AG04450 (cell line): ENCODE data around the gene PRKCZ. TPM values are rescaled to one million over a fixed set of nuclear protein-coding genes. Genes with fewer than 3 reads are reported as not detected.

Experiments used
- CTCF ChIA-PET: fragments of 300-600, 350-600 bp; formaldehyde crosslinking; extraction: SDS; loops from one replicate; lab custom pipeline; 2022; ENCODE audit warnings: antibody characterized with exemption, inconsistent platforms; lab: Charles Lee
- POLR2A ChIA-PET: fragments of 350-600 bp; formaldehyde crosslinking; extraction: SDS; loops from one replicate; lab custom pipeline; 2021; ENCODE audit warnings: antibody characterized with exemption, inconsistent platforms; lab: Yijun Ruan, JAX
- DNase-seq: peaks from one replicate; pipeline ENCODE4 v3.0.0-alpha.2; 2011; ENCODE audit warnings: low read depth, low spot score
- H3K27ac ChIP-seq: one replicate; pipeline ENCODE4 v1.5.1; 2012; ENCODE audit warnings: low read depth, low read length, control low read depth
- H3K27me3 ChIP-seq: one replicate; pipeline ENCODE4 v1.6.0; 2012; ENCODE audit warnings: low read length; ENCODE audit not compliant: control insufficient read depth, insufficient read depth
- H3K4me3 ChIP-seq: 2 replicates; pipeline ENCODE4 v1.5.1; 2011; ENCODE audit warnings: mild to moderate bottlenecking, low read depth, low read length, control low read depth
- H3K9me3 ChIP-seq: 2 replicates; pipeline ENCODE4 v1.5.1; 2012; ENCODE audit warnings: low read length; ENCODE audit not compliant: control insufficient read depth, insufficient read depth
- CTCF ChIP-seq: IDR thresholded peaks from 2 replicates; pipeline ENCODE4 v1.5.1; 2011; ENCODE audit warnings: low read depth, low read length, control low read depth, inconsistent platforms
- polyA plus RNA-seq: library from polyadenylated mRNA; depleted of rRNA; stranded (reverse); fragments of >200 nt; gene quantifications from 2 replicates; pipeline ENCODE4 v1.2.3, GENCODE V29; 2011

Gene PRKCZ
- polyA plus RNA-seq, 1 experiment: 3.0 TPM

- no peak for DNase-seq
- CTCF ChIA-PET: no interaction called here
- Histone ChIP-seq H3K27ac (no peak overlapping the region), H3K9me3 (peaks cover 5% of the 10 kb centered on the region), H3K27me3 (peaks cover 15% of the 10 kb centered on the region), H3K4me3 (no peak overlapping the region)
- no peak for TF ChIP-seq CTCF
- POLR2A ChIA-PET: no interaction called here
These were observed 18.7 kb downstream of the PRKCZ start for GRCh38 chr1:2068951-2069350.

GRCh38 chr1:2070016-2070415, 19.8 kb downstream of the PRKCZ start:
- POLR2A ChIA-PET: no interaction called here
- no peak overlapping the region for H3K4me3 ChIP-seq
- no peak for TF ChIP-seq CTCF
- no peak overlapping the region for H3K27ac ChIP-seq
- peaks cover 5% of the 10 kb centered on the region for H3K9me3 ChIP-seq
- CTCF ChIA-PET: no interaction called here
- DNase-seq: no peak
- H3K27me3 ChIP-seq: peaks cover 19% of the 10 kb centered on the region

- Histone ChIP-seq H3K27me3 (peaks cover 22% of the 10 kb centered on the region), H3K9me3 (peaks cover 4% of the 10 kb centered on the region), H3K27ac (no peak overlapping the region), H3K4me3 (no peak overlapping the region)
- DNase-seq: no peak
- TF ChIP-seq CTCF: no peak
- POLR2A ChIA-PET: no interaction called here
- CTCF ChIA-PET: interaction anchor here (1.0 to 1.3 kb wide), 2 partner anchors 27 to 103 kb away, joined by 3 to 5 read pairs; no protein-coding TSS in a partner anchor
These were observed 20.8 kb downstream of the PRKCZ start for GRCh38 chr1:2070800-2071530.

GRCh38 chr1:2072109-2072806, 22.0 kb downstream of the PRKCZ start:
- Histone ChIP-seq H3K27me3 (peaks cover 21% of the 10 kb centered on the region), H3K9me3 (peaks cover 13% of the 10 kb centered on the region), H3K27ac (no peak overlapping the region), H3K4me3 (no peak overlapping the region)
- TF ChIP-seq CTCF: no peak
- no peak for DNase-seq
- ChIA-PET CTCF (interaction anchor here (1.0 kb wide), 1 partner anchor 102 kb away, joined by 5 read pairs; no protein-coding TSS in a partner anchor), POLR2A (no interaction called here)

GRCh38 chr1:2072891-2073290, 22.7 kb downstream of the PRKCZ start:
- DNase-seq: no peak
- H3K4me3 ChIP-seq: no peak overlapping the region
- H3K9me3 ChIP-seq: peaks cover 16% of the 10 kb centered on the region
- POLR2A ChIA-PET: interaction anchor here (0.6 to 1.1 kb wide), 2 partner anchors 102 to 164 kb away, joined by 3 to 5 read pairs; no protein-coding TSS in a partner anchor
- CTCF ChIA-PET: interaction anchor here (1.0 kb wide), 1 partner anchor 28 kb away, joined by 3 read pairs; no protein-coding TSS in a partner anchor
- no peak overlapping the region for H3K27ac ChIP-seq
- no peak for TF ChIP-seq CTCF
- peaks cover 18% of the 10 kb centered on the region for H3K27me3 ChIP-seq
